Fibroblast of skin of right biceps (primary cell): ENCODE data around the gene TMEM59.
A peak's percentile ranks its signal among the peaks of the same experiment; 100 is the strongest.
"Not testable (repeated sequence)": the region's sequence is repeated elsewhere in the genome, so short reads cannot be mapped to it uniquely, and the experiment has no call there.

Experiments used
- DNase-seq: peaks from one replicate; pipeline ENCODE4 v3.0.0-alpha.2; 2013

TMEM59 gene

GRCh38 chr1:54011316-54012007, 41.5 kb downstream of the TMEM59 start:
- DNase-seq = no peak

DNA sequence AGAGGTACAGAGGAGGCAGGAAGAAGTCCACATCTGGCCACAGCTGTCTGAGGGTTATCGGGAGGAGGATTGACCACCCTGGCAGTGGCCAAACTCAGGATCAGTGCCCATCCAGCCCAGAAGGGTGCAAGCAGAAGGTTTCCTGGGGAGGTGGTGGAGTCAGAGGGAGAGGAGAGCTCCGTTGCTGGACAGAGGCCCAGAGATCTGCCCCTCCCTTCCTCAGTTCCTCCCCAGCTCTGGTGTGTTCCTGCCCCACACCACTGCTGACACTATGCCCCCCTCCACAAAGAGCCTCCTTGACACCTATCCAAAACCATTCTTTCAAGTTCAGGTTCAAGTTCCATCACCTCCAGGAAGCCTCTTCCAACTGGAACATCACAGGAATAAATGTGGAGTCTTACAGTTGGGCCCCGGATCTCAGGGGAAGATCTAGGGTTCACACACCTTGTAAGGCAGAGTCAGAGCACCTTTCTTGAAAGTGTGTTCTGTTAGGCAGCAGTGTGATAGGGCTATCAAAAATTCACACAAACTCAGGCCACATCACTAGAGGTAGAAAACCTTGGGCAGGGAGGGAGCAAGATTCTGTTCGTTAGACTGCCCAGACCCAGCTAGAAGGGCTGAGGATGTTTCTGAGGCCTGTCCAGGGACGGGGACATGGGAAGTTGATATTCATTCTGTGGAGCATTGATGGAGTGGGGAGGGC, 42.4 kb downstream of the TMEM59 start:
- no peak for DNase-seq

DNA sequence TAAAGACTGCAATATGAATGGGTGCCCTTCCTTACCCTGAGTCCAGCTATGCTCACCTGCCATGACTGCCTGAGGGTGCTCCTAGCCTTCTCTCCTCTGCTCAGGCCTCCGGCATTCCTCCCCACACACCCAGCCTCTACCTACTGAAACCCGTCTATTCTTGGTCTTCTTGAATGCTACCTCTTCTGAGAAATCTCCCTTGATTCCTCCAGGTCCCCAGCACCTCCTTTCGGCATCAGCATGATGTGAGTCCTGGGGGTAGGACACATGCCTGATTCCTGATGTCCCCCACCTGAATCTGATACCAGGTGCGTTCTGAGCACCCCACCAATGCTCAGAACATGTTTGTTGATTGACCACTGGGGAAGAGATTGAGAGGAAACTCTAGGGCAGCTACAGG, 43.6 kb downstream of the TMEM59 start:
- no peak for DNase-seq

GRCh38 chr1:54008876-54009275, 44.1 kb downstream of the TMEM59 start:
- no peak for DNase-seq

DNA sequence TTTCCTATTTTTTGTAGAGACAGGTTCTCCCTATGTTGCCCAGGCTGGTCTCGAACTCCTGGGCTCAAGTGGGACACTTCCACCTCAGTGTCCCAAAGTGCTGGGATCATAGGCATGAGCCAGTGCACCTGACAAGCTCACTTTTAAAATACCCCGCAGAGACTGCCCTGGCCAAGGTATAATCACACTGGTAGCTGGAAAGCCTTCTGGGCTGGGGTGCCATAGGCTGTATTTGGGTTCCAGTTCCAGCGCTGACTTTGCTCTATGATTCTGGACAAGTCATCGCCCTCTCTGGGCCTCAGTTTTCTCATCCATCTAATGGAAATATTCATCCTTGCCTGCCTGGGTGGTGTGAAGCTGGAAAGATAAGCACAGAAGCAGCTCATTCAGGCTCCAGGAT, 45.4 kb downstream of the TMEM59 start:
- DNase-seq = no peak

- DNase-seq = no peak
These were observed 46.5 kb downstream of the TMEM59 start for GRCh38 chr1:54006508-54006907.

GRCh38 chr1:54004481-54005049, 48.4 kb downstream of the TMEM59 start:
- no peak for DNase-seq

DNA sequence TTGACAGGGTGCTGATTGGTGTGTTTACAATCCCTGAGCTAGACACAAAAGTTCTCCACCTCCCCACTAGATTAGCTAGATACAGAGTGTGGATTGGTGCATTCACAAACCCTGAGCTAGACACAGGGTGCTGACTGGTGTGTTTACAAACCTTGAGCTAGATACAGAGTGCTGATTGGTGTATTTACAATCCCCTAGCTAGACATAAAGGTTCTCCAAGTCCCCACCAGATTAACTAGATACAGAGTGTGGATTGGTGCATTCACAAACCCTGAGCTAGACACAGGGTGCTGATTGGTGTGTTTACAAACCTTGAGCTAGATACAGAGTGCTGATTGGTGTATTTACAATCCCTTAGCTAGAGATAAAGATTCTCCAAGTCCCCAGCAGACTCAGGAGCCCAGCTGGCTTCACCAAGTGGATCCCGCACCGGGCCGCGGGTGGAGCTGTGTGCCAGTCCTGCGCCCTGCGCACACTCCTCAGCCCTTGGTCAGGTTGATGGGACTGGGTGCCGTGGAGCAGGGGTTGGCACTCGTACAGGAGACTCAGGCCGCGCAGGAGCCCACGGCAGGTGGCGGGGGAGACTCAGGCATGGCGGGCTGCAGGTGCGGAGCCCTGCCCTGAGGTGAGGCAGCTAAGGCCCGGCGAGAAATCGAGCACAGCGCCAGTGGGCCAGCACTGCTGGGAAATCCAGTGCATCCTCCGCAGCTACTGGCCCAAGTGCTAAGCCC, 49.1 kb downstream of the TMEM59 start:
- not testable (repeated sequence) for DNase-seq

DNA sequence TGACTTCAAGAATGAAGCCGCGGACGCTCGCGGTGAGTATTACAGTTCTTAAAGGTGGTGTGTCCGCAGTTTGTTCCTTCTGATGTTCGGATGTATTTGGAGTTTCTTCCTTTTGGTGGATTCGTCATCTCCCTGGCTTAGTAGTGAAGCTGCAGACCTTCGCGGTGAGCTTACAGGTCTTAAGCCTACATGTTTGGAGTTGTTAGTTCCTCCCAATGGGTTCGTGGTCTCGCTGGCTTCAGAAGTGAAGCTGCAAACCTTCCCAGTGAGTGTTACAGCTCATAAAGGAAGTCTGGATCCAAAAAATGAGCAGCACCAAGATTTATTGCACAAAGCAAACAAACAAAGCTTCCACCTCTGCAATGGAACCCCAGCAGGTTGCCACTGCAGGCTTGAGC, 49.8 kb downstream of the TMEM59 start:
- no peak for DNase-seq

- DNase-seq = no peak
These were observed 50.3 kb downstream of the TMEM59 start for GRCh38 chr1:54002544-54003248.

DNA sequence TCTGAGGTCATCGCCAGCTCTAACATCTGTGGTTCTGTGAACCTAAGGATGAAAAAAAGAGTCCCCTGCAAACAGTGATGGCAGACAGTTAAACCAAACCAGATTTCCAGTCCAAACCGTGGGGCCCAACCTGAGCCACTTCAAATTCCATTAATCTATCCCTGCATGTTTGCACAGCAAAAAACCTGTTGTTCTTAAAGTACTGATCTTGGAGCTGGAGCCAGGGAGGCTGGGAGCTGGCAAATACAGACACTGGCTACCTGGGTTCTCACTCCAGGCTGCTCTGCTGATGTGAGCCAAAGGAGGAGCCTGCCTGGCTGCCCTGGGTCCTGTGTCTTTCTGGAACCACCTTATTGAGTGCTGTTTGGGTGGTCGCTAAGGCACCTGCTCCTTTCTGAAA, 51.4 kb downstream of the TMEM59 start:
- no peak for DNase-seq

DNA sequence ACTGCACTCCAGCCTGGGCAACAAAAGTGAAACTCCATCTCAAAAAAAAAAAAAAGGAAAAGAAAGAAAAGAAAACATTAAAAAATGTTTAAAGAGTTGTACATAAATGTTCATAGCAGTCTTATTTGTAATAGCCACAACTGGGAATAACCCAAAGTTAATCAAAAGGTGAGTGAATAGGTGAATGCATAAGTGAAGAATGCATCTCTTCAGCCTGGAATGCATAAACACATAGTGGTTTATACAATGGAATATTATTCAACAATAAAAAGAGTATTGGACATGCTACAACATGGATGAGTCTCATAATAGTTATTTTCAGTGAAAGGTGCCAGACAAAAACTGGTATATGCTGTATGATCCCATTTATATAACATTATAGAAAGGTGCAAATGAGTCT, 53.1 kb downstream of the TMEM59 start:
- DNase-seq = no peak

GRCh38 chr1:53998223-53998622, 54.8 kb downstream of the TMEM59 start:
- DNase-seq = no peak

GRCh38 chr1:53995683-53996082, 57.3 kb downstream of the TMEM59 start:
- no peak for DNase-seq

DNA sequence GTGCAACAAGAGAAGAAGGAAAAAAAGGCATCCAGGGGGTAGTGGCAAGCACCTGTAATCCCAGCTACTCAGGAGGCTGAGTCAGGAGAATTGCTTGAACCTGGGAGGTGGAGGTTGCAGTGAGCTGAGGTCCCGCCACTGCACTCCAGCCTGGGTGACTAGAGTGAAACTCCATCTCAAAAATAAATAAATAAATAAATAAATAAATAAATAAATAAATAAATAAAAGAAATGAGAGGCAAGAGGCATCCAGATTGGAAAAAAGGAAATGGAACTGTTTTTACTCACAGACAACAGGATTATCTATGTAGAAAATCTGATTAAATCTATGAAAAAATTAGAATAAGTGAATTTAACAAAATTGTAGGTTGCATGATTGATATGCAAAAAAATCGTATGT, 58.5 kb downstream of the TMEM59 start:
- DNase-seq = not testable (repeated sequence)

- no peak for DNase-seq
These were observed 60.7 kb downstream of the TMEM59 start for GRCh38 chr1:53992085-53992874.

DNA sequence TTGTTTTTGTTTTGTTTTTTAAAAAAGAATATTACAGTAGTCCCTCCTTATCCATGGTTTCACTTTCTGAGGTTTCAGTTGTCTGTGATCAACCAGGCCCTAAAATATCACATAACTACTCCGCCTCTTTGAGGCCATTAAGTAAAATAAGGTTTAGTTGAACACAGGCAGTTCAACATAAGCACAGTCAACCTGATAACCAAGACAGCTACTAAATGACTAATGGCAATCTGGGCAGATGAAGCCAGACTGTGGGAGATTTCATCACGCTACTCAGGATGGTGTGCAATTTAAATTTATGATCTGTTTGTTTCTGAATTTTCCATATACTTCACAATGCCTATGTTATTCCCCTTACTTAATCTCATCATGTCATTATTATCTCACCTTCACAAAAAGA, 65.1 kb downstream of the TMEM59 start:
- DNase-seq = peak; percentile 10

GRCh38 chr1:53986458-53986857, 66.5 kb downstream of the TMEM59 start:
- DNase-seq = no peak

GRCh38 chr1:53984726-53985125, 68.3 kb downstream of the TMEM59 start:
- no peak for DNase-seq

GRCh38 chr1:53982763-53983104, 70.3 kb downstream of the TMEM59 start:
- no peak for DNase-seq

- DNase-seq = peak; percentile 61
These were observed 70.8 kb downstream of the TMEM59 start for GRCh38 chr1:53982034-53982762.

- DNase-seq = peak; percentile 21
These were observed 71.8 kb downstream of the TMEM59 start for GRCh38 chr1:53981220-53981619.
